Measurements from ENCODE around the gene FOXJ1.

FOXJ1 gene

GRCh38 chr17:76140661-76141211 is 309 bp downstream of the FOXJ1 start:
- DNase-seq: no peak

DNA sequence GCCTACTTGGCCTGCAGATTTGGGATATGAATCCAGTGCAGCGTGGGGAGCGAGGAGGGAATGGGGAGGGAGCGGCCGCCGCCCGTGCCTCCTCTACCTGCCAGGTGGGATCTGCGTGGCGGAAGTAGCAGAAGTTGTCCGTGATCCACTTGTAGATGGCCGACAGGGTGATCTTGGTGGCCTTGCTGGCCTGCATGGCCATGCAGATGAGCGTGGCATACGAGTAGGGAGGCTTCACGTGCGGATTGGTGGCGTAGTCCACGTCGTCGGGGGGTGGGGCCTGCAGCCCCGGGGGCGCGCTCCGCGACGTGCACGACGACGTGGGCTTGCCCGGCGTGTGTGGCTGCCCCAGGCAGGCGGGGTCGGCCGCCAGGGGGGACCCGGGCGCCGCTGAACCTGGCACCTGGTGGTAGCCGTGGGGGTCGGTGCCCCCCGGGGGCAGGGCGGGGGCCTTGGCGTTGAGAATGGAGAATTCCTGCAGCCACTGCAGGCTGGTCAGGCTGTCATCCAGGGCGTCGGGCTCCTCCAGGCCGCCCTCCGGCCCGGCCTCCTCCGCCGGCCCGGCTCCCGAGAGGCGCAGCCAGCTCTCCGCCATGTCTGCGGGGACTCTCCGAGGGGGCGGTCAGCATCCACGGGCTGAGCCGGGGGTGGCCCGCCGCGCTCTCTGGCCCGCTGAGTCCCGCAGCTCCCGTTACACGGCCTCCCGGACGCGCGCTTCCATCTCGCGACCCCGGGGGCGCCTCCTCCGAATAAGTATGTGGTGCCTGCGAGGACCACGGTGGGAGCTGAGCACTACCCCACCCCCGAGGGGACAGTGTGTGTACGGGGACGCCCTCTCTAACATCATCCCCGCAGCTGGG is 1.0 kb downstream of the FOXJ1 start:
- DNase-seq: no peak

DNA sequence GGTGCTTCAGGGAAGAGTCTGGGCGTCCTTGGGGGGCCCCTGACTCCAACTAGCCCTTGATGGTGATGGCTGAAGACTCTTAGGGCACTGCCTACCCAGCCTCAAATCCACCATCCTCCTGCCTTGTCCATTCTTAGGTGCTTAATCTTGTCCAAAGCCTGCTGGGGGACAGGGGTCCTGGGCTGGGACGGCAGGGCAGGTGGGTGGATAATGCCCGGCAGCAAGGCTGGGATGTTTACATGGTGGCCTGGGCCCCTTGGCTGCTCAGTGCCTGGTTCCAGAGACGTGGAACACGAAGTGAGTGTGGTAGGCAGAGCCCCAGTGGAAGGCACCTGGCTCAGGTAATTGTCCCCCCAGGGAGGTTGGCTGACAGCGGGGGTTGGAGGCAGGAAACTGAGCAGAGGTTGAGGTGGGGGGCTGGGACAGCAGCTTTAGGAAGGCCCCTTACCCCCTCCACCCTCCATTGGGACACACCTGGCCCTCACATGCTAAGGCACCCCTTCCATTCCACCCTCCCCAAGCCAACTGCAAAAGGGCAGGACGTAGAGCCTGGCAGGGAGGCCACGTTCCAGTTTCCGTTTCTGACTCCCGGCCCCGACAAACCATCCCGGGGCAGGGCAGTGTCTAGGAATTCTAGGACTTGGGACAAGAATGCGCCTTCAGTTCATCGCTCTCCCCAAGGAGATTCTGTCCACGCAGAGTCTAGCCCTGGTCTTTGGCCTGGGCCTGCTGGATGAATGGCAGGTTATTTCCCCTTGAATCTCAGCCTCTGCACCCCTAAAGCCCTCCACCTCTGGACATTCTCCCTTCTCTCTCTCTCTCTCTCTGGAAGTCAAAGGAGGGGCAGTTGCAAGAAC is 1.9 kb downstream of the FOXJ1 start:
- no peak for DNase-seq

DNA sequence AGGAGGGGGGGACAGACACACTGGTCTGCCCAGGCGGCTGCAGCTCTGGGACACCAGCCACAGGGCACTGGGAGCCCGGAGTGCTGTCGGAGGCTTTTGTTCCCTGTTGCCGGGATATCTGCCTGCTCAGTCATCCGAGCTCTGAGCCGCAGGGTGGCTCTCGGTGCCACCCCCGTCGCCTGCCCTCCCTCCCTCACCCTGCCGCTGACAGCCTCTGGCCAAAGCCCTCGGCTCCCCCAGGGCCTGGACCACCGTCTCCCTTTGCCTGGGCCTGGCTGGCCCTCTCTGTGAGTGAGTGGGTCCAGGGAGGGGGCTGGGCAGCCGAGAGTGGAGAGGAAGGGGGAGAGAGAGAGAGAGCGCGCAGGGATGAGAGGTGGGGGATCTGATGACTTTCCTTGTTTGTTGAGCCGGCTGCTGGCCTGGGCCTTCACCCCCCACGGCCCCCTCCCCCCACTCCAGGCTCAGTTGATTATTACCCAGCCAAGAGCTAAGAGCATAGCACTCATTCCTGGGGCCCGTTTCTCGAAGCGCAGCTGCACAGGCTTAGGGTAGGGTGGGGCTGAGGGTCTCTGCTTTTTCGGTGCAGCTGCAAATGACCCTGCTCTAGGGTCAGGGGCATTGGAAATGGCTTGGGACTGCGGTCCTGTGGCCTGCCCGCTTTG is 2.7 kb downstream of the FOXJ1 start:
- no peak for DNase-seq

DNA sequence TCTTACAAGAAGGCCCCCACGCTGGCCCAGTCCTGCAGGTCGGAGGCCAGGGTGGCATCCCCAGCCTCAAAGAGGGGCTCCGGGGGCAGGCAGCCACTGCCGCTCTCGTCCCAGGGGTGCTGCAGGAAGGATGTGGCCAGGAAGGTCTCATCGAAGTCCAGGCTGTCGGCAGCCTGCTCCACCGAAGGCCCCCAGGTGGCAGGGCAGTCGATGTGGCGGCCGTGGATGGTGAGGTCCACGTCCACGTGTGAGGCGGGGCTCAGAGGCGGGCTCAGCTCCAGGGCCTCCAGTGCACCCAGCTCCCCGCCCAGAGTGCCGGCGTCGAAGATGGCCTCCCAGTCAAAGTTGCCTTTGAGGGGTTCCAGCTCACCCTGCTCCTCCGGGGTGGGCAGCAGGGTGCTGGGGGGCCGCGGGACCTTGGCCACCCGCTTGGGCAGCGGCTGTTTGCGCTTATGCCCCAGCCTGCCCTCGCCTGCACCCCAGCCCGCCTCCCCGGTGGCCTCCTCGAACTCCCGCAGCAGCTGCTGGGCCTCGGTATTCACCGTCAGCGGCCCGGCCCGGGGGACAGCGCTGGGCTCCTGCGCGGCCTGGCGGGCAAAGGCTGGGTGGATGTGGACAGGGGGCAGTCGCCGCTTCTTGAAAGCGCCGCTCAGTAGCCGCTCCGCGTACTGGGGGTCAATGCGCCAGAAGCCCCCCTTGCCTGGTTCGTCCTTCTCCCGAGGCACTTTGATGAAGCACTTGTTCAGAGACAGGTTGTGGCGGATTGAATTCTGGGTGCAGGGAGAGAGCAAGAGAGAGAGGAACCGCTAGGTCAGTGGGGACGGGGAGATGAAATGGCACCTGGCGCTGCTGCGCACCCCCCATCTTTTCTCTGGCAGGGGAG is 3.5 kb downstream of the FOXJ1 start:
- no peak for DNase-seq

GRCh38 chr17:76137001-76137350 is 4.1 kb downstream of the FOXJ1 start:
- DNase-seq: no peak

- DNase-seq: no peak
Observed at GRCh38 chr17:76136276-76137000, 4.6 kb downstream of the FOXJ1 start.

GRCh38 chr17:76135810-76136188 is 5.2 kb downstream of the FOXJ1 start:
- no peak for DNase-seq

DNA sequence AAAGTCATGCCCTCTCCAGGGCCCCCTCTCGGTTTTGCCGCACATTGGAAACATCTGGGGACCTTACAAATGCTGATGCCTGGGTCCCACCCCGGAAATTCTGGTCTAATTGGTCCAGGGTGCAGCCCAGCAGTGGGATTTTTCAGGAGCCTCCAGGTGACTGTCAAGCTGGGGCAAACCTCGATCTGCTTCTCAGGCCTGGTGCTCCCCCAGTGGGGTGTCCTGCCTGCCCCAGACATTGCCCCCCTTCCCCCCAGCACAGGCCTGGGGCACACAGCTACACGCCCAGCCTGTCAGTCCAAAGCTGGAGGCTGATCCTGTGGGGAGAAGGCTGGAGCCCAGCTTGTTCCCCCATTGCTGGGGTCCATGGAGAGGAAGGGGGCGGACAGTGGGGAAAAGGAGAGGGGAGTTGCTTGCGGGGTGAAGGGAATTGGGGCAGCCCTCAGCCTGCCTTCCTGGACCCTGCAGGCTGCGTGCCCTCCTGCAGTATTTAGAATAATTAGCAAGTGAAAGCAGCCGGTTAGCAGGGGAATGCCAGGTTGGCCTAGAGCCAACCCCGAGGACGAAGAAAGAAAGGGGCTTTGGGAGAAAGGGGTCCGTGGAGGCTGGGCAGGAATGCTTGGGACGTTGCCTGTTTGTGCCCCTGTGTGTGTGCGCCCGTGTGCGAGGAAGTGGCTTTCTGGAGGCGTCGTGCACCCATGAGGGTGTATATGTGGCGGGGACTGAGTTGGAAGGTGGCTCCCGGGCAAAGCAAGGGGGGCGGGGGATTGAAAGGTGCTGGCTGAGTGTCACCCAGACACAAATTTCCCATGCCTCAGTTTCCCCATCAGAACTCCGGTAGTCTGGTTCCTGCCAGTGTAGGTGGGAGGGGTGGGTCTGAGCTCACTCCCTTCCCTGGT is 5.9 kb downstream of the FOXJ1 start:
- no peak for DNase-seq

- DNase-seq: no peak
Observed at GRCh38 chr17:76132574-76133338, 8.3 kb downstream of the FOXJ1 start.

DNA sequence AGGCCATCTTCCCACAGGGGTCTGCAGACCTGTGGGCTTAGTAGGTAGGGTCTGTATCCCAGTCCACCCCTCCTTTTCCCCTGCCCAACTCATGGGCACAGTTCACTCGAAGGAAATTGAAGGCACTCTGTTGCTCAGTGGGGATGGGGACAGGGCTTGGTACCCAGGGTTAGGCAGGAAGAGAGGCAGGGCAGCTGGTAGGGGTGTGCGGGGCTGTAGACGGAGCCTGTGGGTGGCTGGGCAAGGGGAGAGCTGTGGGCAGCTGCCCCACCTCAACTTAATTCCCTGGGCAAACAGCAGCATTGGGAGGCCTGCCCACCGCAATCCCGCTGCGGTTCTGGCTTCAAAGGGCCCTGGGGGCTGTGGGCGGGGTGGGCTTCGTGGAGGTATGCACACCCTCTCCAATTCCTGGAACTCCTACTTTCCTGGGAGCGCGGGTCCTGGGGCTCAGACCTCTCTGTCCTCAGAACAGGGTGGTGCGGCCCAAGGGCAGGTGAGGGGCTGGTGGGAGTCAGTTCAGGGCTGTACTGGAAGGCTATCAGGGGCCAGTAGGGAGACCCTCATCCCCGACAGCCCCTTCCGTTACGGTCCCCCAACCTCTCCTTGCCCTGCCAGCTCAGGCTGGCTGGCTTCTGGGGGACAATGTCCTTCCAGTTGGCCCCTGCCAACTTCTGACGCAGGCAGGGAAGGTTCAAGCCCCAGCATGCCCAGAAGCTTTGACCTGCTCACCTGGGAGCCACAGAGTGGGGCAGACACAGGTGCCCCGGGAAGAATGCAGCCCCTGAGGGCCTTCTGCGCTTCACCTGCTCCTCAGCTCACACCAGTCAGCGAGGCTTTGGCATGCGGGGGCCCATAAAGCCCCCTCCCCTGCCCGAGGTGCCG is 9.1 kb downstream of the FOXJ1 start:
- no peak for DNase-seq

DNA sequence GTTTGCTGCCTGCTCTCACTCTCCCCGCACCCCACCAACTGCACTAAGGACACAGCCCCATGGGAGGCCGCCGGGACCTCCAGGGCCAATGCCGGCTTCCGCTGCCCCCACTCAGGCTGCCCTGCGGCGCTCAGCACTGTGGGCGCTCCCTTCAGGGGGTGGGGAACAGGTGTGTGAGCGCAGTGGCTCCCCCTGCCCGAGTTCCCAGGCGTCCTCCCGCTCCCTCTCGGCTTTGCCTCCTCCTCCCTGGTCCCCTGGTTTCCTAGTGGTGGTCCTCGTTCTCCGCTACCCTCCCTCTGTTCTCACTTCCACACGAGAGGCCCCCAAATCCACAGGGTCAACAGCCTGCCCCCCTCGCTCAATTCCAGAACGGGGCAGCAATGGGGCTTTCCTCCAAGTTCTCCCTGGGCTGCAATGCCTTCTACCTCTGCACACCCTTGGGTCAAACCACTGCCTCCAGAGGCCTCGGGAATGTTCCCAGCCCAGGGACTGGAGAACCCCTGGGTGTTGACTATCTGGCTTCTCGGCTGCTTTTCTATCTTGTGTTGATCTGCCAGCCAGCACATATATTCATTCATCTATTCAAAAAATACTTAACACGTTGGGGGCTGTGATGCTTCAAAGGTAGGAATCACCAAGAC is 9.9 kb downstream of the FOXJ1 start:
- no peak for DNase-seq

DNA sequence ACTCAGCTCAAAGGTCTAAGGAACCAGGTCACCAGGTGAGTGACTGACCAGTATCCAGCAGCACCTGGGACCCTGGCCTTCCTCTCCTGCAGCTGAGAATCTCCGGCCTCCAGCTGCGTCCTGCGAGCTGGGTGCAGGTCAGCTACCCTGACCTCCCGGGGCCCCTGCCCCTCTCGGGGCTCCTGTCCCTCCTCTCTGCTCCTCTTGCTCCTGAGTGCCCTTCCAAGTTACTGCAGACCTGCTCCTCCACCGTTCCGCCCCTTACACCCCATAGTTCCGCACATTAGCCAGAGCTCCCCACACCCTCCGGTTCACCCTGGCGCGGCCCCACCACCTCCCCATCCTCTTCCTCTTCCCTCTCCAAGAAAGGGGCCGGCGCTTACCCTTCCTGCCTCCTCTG is 10.6 kb downstream of the FOXJ1 start:
- no peak for DNase-seq

- no peak for DNase-seq
Observed at GRCh38 chr17:76125922-76126321, 15.1 kb downstream of the FOXJ1 start.

- no peak for DNase-seq
Observed at GRCh38 chr17:76125391-76125675, 15.7 kb downstream of the FOXJ1 start.

DNA sequence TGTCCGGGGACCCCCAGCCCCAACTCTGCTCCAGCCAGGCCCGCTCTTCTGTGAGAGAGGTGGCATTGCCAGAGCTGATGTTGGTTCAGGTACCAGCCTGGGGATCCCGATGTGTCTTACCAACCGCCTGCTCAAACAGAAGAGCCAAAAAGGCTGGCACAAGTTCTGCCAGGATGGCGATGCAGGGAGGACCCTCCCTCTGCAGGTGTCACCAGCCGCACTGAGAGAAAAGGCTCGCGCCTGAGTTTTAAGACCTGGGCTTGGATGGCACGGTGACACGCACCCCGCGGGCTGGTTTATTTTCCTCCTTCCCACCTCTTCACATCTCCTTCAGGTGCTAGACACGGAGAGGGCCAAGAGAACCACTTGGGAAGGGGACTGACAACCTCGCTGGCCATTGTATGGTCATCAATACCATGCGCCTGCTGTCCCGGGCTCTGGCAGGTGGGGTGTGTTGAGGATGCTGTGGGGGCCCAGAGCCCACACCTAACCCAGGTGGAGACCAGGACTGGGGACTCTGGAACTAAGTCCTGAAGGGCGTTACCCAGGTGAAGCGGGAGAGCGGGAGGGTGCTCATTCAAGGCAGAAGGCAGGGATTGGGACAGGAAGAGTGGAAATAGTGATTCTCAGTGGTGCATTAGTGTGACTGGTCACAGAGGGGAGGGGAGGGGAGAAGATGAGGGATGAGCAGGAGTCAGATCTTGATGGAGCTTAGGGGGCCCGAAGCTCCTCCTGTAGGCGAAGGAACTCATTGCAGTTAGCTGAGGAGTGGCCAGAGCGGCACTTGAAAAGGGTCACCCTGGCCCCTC is 16.3 kb downstream of the FOXJ1 start:
- DNase-seq: no peak

All from right hindlimb (tissue), 1 donor.